Measurements from ENCODE around the gene HCFC2. TPM values are rescaled to one million over a fixed set of nuclear protein-coding genes. Genes with fewer than 3 reads are reported as not detected.
"Not testable (repeated sequence)": the region's sequence is repeated elsewhere in the genome, so short reads cannot be mapped to it uniquely, and the experiment has no call there.

HCFC2 gene
- total RNA-seq, 2 experiments from 2014 or later = 15.8 to 17.7 TPM

- no peak overlapping the region for H3K4me3 Mint-ChIP-seq
- CTCF ChIA-PET = interaction anchor here (1.2 to 4.0 kb wide), 4 partner anchors 44 to 226 kb away, joined by 3 to 98 read pairs (median 26); partner anchors contain the start of gene HCFC2
- H3K27me3 Mint-ChIP-seq = no peaks in the 10 kb centered on the region
- no peak overlapping the region for H3K27ac Mint-ChIP-seq
- POLR2A ChIA-PET = no interaction called here
- DNase-seq = no peak
- H3K4me1 Mint-ChIP-seq = peaks cover 5% of the 10 kb centered on the region
- H3K36me3 Mint-ChIP-seq (ENCODE audit: low read depth) = peaks cover 8% of the 10 kb centered on the region
- H3K9me3 Mint-ChIP-seq = no peaks in the 10 kb centered on the region
Observed at GRCh38 chr12:104106965-104107364, 42.6 kb downstream of the HCFC2 start.

- peak; percentile 88 for DNase-seq
- H3K4me1 Mint-ChIP-seq = peaks cover 5% of the 10 kb centered on the region
- no peaks in the 10 kb centered on the region for H3K9me3 Mint-ChIP-seq
- no peak overlapping the region for H3K4me3 Mint-ChIP-seq
- no peaks in the 10 kb centered on the region for H3K27me3 Mint-ChIP-seq
- no peak overlapping the region for H3K27ac Mint-ChIP-seq
- ChIA-PET CTCF (interaction anchor here (0.6 to 4.0 kb wide), 39 partner anchors 9 to 809 kb away, joined by 3 to 98 read pairs (median 5); partner anchors contain the start of genes HCFC2, HSP90B1, NFYB and TDG), POLR2A (interaction anchor here (0.6 to 1.6 kb wide), 9 partner anchors 11 to 579 kb away, joined by 3 to 7 read pairs (median 4); partner anchors contain the start of genes HSP90B1 and NFYB)
- H3K36me3 Mint-ChIP-seq (ENCODE audit: low read depth) = no peaks in the 10 kb centered on the region
Observed at GRCh38 chr12:104108755-104109445, 44.6 kb downstream of the HCFC2 start.

- peaks cover 2% of the 10 kb centered on the region for H3K36me3 Mint-ChIP-seq (ENCODE audit: low read depth)
- no peaks in the 10 kb centered on the region for H3K9me3 Mint-ChIP-seq
- H3K27me3 Mint-ChIP-seq = no peaks in the 10 kb centered on the region
- H3K27ac Mint-ChIP-seq = no peak overlapping the region
- DNase-seq = no peak
- H3K4me1 Mint-ChIP-seq = peaks cover 5% of the 10 kb centered on the region
- H3K4me3 Mint-ChIP-seq = no peak overlapping the region
- POLR2A ChIA-PET = interaction anchor here (0.6 to 1.6 kb wide), 9 partner anchors 17 to 579 kb away, joined by 3 to 7 read pairs (median 4); partner anchors contain the start of genes HSP90B1 and NFYB
- CTCF ChIA-PET = interaction anchor here (0.6 to 4.0 kb wide), 37 partner anchors 9 to 809 kb away, joined by 3 to 98 read pairs (median 5); partner anchors contain the start of genes HCFC2, HSP90B1 and NFYB
Observed at GRCh38 chr12:104109446-104110271, 45.3 kb downstream of the HCFC2 start.

- H3K9me3 Mint-ChIP-seq, DNase-seq, POLR2A ChIA-PET, H3K4me1 Mint-ChIP-seq, H3K27ac Mint-ChIP-seq, H3K27me3 Mint-ChIP-seq, H3K4me3 Mint-ChIP-seq, CTCF ChIA-PET: not testable (repeated sequence)
- peaks cover 16% of the 10 kb centered on the region for H3K36me3 Mint-ChIP-seq (ENCODE audit: low read depth)
Observed at GRCh38 chr12:104114834-104115586, 50.7 kb downstream of the HCFC2 start.

- H3K4me3 Mint-ChIP-seq = no peak overlapping the region
- CTCF ChIA-PET = interaction anchor here (1.9 kb wide), 1 partner anchor 51 kb away, joined by 5 read pairs; the partner anchor contains the start of gene HCFC2
- POLR2A ChIA-PET = no interaction called here
- H3K27ac Mint-ChIP-seq = no peak overlapping the region
- H3K27me3 Mint-ChIP-seq = no peaks in the 10 kb centered on the region
- H3K36me3 Mint-ChIP-seq (ENCODE audit: low read depth) = peaks cover 20% of the 10 kb centered on the region
- no peak for DNase-seq
- no peaks in the 10 kb centered on the region for H3K4me1 Mint-ChIP-seq
- no peaks in the 10 kb centered on the region for H3K9me3 Mint-ChIP-seq
Observed at GRCh38 chr12:104115587-104115975, 51.2 kb downstream of the HCFC2 start.

- H3K27ac Mint-ChIP-seq = no peak overlapping the region
- H3K27me3 Mint-ChIP-seq = no peaks in the 10 kb centered on the region
- CTCF ChIA-PET = interaction anchor here (1.5 to 1.7 kb wide), 2 partner anchors 12 to 63 kb away, joined by 7 to 8 read pairs; no protein-coding TSS in a partner anchor
- no peaks in the 10 kb centered on the region for H3K9me3 Mint-ChIP-seq
- POLR2A ChIA-PET = interaction anchor here (2.0 kb wide), 1 partner anchor 16 kb away, joined by 8 read pairs; the partner anchor contains the start of gene NFYB
- no peak for DNase-seq
- H3K4me1 Mint-ChIP-seq = no peaks in the 10 kb centered on the region
- peaks cover 36% of the 10 kb centered on the region for H3K36me3 Mint-ChIP-seq (ENCODE audit: low read depth)
- no peak overlapping the region for H3K4me3 Mint-ChIP-seq
Observed at GRCh38 chr12:104121001-104121400, 56.7 kb downstream of the HCFC2 start.

GRCh38 chr12:104122298-104122697 lies 58.0 kb downstream of the HCFC2 start:
- POLR2A ChIA-PET = interaction anchor here (2.0 kb wide), 1 partner anchor 15 kb away, joined by 8 read pairs; the partner anchor contains the start of gene NFYB
- Mint-ChIP-seq H3K9me3 (no peaks in the 10 kb centered on the region), H3K4me3 (no peak overlapping the region), H3K27ac (no peak overlapping the region), H3K27me3 (no peaks in the 10 kb centered on the region), H3K4me1 (no peaks in the 10 kb centered on the region), H3K36me3 (ENCODE audit: low read depth) (peaks cover 42% of the 10 kb centered on the region)
- CTCF ChIA-PET = interaction anchor here (1.7 kb wide), 1 partner anchor 64 kb away, joined by 7 read pairs; no protein-coding TSS in a partner anchor
- no peak for DNase-seq

GRCh38 chr12:104126548-104126947 lies 62.2 kb downstream of the HCFC2 start:
- Mint-ChIP-seq H3K27ac (no peak overlapping the region), H3K9me3 (no peaks in the 10 kb centered on the region), H3K4me1 (peaks cover 2% of the 10 kb centered on the region), H3K27me3 (no peaks in the 10 kb centered on the region), H3K36me3 (ENCODE audit: low read depth) (peaks cover 44% of the 10 kb centered on the region), H3K4me3 (no peak overlapping the region)
- ChIA-PET CTCF (interaction anchor here (1.7 to 2.9 kb wide), 2 partner anchors 12 to 17 kb away, joined by 5 to 15 read pairs; partner anchors contain the start of gene NFYB), POLR2A (interaction anchor here (1.3 kb wide), 1 partner anchor 12 kb away, joined by 5 read pairs; the partner anchor contains the start of gene NFYB)
- no peak for DNase-seq

- POLR2A ChIA-PET = no interaction called here
- Mint-ChIP-seq H3K27me3 (no peaks in the 10 kb centered on the region), H3K27ac (no peak overlapping the region), H3K9me3 (no peaks in the 10 kb centered on the region), H3K4me1 (peaks cover 8% of the 10 kb centered on the region), H3K4me3 (no peak overlapping the region), H3K36me3 (ENCODE audit: low read depth) (peaks cover 39% of the 10 kb centered on the region)
- no peak for DNase-seq
- CTCF ChIA-PET = interaction anchor here (2.4 kb wide), 1 partner anchor 22 kb away, joined by 8 read pairs; no protein-coding TSS in a partner anchor
Observed at GRCh38 chr12:104130760-104131159, 66.4 kb downstream of the HCFC2 start.

GRCh38 chr12:104131609-104132008 lies 67.3 kb downstream of the HCFC2 start:
- CTCF ChIA-PET = interaction anchor here (2.4 kb wide), 1 partner anchor 23 kb away, joined by 8 read pairs; no protein-coding TSS in a partner anchor
- DNase-seq = no peak
- peaks cover 15% of the 10 kb centered on the region for H3K4me1 Mint-ChIP-seq
- no peaks in the 10 kb centered on the region for H3K9me3 Mint-ChIP-seq
- H3K27ac Mint-ChIP-seq = no peak overlapping the region
- no peaks in the 10 kb centered on the region for H3K27me3 Mint-ChIP-seq
- peaks cover 31% of the 10 kb centered on the region for H3K36me3 Mint-ChIP-seq (ENCODE audit: low read depth)
- POLR2A ChIA-PET = no interaction called here
- no peak overlapping the region for H3K4me3 Mint-ChIP-seq

- no peaks in the 10 kb centered on the region for H3K27me3 Mint-ChIP-seq
- H3K4me1 Mint-ChIP-seq = peaks cover 21% of the 10 kb centered on the region
- ChIA-PET POLR2A (interaction anchor here (1.1 kb wide), 1 partner anchor 156 kb away, joined by 3 read pairs; no protein-coding TSS in a partner anchor), CTCF (interaction anchor here (2.4 kb wide), 1 partner anchor 23 kb away, joined by 8 read pairs; no protein-coding TSS in a partner anchor)
- DNase-seq = no peak
- no peaks in the 10 kb centered on the region for H3K9me3 Mint-ChIP-seq
- no peak overlapping the region for H3K4me3 Mint-ChIP-seq
- H3K36me3 Mint-ChIP-seq (ENCODE audit: low read depth) = peaks cover 31% of the 10 kb centered on the region
- H3K27ac Mint-ChIP-seq = no peak overlapping the region
Observed at GRCh38 chr12:104132351-104132956, 68.1 kb downstream of the HCFC2 start.

- CTCF ChIA-PET = interaction anchor here (0.8 kb wide), 1 partner anchor 24 kb away, joined by 3 read pairs; no protein-coding TSS in a partner anchor
Observed at GRCh38 chr12:104133321-104133720, 69.0 kb downstream of the HCFC2 start.

More at GRCh38 chr12:104133321-104133720, 69.0 kb downstream of the HCFC2 start:
- DNase-seq = no peak
- Mint-ChIP-seq H3K4me1 (peaks cover 21% of the 10 kb centered on the region), H3K4me3 (no peak overlapping the region), H3K27me3 (no peaks in the 10 kb centered on the region), H3K27ac (no peak overlapping the region), H3K36me3 (ENCODE audit: low read depth) (peaks cover 23% of the 10 kb centered on the region), H3K9me3 (no peaks in the 10 kb centered on the region)
- POLR2A ChIA-PET = no interaction called here
